Measurements from ENCODE around the gene METTL27. TPM values are rescaled to one million over a fixed set of nuclear protein-coding genes. Genes with fewer than 3 reads are reported as not detected.
"Not testable (repeated sequence)": the region's sequence is repeated elsewhere in the genome, so short reads cannot be mapped to it uniquely, and the experiment has no call there.

Gene METTL27
- total RNA-seq, 4 donors from 2014 or later, result 2.6 to 29.5 (median 5.1) TPM

GRCh38 chr7:73809467-73809951 is 32.8 kb downstream of the METTL27 start:
- WGBS, 2 donors (ENCODE audit: low coverage in 1 of 2), result 62% methylated on average over 21 of the region's 21 CpGs; no CpG with 5 or more reads in 1 of the 2 donors
- Histone ChIP-seq H3K27me3 (peaks cover 3% of the 10 kb centered on the region), H3K4me1 (peaks cover 5 to 30% (median 17%) of the 10 kb centered on the region in 4 donors), H3K4me3 (no peak overlapping the region), H3K9me3 (no peaks in the 10 kb centered on the region), H3K27ac (peak overlapping the region; percentile 79 to 89 (median 87)), H3K36me3 (no peaks in the 10 kb centered on the region)
- in situ Hi-C loops (cut with MboI; ENCODE audit: low pct_ligation_motif_present in 1 of 4, low pct_unique_long_range_greater_than_20kb in 1 of 4, low sequenced_read_pairs in 3 of 4) (no loop called here), intact Hi-C loops (cut with DNase I; ENCODE audit: low total_unique reads) (no loop called here)
- peak; percentile 91 for DNase-seq
- no peak for TF ChIP-seq EP300 (IDR thresholded peaks at IDR 0.05; ENCODE audit: low read depth)
- TF ChIP-seq POLR2AphosphoS5 (IDR thresholded peaks at IDR 0.05), result peak in 2 of 3 donors; percentile 49 to 76
- peak; percentile 64 for TF ChIP-seq POLR2A (IDR thresholded peaks at IDR 0.05)

- 33 to 54% methylated on average over 4 of the region's 4 CpGs for WGBS, 2 donors (ENCODE audit: low coverage in 1 of 2)
- TF ChIP-seq POLR2AphosphoS5 (IDR thresholded peaks at IDR 0.05), result no peak
- no peak for TF ChIP-seq POLR2A (IDR thresholded peaks at IDR 0.05)
- no peak for TF ChIP-seq EP300 (IDR thresholded peaks at IDR 0.05; ENCODE audit: low read depth)
- TF ChIP-seq CTCF (IDR thresholded peaks at IDR 0.05), result no peak
- H3K27ac ChIP-seq, result peak overlapping the region in 3 of 4 donors; percentile 70 to 88 (median 88)
- no peaks in the 10 kb centered on the region for H3K9me3 ChIP-seq
- no peak overlapping the region for H3K4me3 ChIP-seq
- no peak for DNase-seq
- intact Hi-C loops (cut with DNase I; ENCODE audit: low total_unique reads), result no loop called here
- in situ Hi-C loops (cut with MboI; ENCODE audit: low pct_ligation_motif_present in 1 of 4, low pct_unique_long_range_greater_than_20kb in 1 of 4, low sequenced_read_pairs in 3 of 4), result no loop called here
- no peaks in the 10 kb centered on the region for H3K27me3 ChIP-seq
- H3K36me3 ChIP-seq, result no peaks in the 10 kb centered on the region
- H3K4me1 ChIP-seq, result peaks cover 0 to 32% (median 21%) of the 10 kb centered on the region in 4 donors
These were observed 39.9 kb downstream of the METTL27 start for GRCh38 chr7:73802459-73802858.

DNA sequence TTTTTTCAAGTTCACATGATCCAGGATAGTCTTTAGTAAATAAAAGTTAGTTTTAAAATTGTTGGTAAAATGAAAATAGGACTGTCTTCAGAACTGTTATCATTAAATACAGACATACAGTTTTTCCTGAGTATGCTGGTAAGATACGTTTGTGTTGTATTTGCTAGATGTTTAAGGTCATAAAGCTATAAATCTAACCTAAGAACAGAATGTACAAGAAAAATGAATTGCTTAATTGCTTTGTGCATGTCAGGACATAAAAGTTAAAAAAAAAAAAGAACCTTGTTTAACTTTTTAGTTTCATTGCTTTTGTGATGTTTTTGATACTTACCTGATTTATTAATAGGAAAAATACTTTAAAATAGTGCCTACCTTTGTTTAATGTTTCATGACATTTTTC is 40.7 kb downstream of the METTL27 start:
- Histone ChIP-seq H3K36me3 (no peaks in the 10 kb centered on the region), H3K4me1 (peaks cover 0 to 32% (median 21%) of the 10 kb centered on the region in 4 donors), H3K27me3 (no peaks in the 10 kb centered on the region), H3K27ac (peak overlapping the region; percentile 70 to 88 (median 80)), H3K9me3 (no peaks in the 10 kb centered on the region), H3K4me3 (no peak overlapping the region)
- DNase-seq, result no peak
- in situ Hi-C loops (cut with MboI; ENCODE audit: low pct_ligation_motif_present in 1 of 4, low pct_unique_long_range_greater_than_20kb in 1 of 4, low sequenced_read_pairs in 3 of 4), result no loop called here
- TF ChIP-seq POLR2A (IDR thresholded peaks at IDR 0.05) (no peak), POLR2AphosphoS5 (IDR thresholded peaks at IDR 0.05) (peak in 2 of 3 donors; percentile 62 to 69), CTCF (IDR thresholded peaks at IDR 0.05) (no peak), EP300 (IDR thresholded peaks at IDR 0.05; ENCODE audit: low read depth) (peak; percentile 53)
- WGBS, 2 donors (ENCODE audit: low coverage in 1 of 2), result 23 to 39% methylated on average over 1 of the region's 1 CpG
- intact Hi-C loops (cut with DNase I; ENCODE audit: low total_unique reads), result no loop called here

DNA sequence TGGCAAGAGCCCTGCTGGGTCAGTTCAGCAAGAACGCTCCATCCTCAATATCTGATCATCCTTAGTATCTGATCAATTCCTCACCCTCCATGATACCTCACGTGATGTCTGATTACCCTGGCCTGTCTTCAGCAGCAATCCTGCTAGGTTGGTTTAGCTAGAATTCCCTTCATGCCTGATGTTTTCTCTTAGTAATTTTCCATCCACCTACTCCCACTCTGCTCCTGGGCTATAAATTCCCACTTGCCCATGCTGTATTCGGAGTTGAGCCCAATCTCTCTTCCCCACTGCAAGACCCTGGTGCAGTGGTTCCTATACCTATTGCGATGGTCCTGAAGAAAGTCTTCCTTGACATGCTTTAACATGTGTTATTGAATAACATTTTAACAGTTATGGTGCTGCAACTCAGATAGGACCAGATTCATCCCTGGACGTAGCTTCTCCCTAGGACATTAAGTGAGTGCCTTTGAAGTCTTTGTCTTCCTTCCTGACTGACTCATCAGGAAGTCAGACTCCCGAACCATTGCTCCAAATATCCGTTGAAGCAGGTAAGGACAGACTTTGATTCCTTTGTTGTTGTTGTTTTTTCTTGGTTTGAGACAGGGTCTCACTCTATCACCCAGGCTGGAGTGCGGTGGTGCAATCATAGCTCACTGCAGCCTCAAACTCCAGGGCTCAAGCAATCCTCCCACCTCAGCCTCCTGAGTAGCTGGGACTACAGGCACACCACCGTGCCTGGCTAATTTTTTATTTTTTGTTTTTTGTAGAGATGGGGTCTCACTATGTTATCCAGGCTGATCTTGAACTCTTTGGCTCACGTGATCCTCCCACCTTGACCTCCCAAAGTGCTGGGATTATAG is 42.8 kb downstream of the METTL27 start:
- intact Hi-C loops (cut with DNase I; ENCODE audit: low total_unique reads) (no loop called here), in situ Hi-C loops (cut with MboI; ENCODE audit: low pct_ligation_motif_present in 1 of 4, low pct_unique_long_range_greater_than_20kb in 1 of 4, low sequenced_read_pairs in 3 of 4) (no loop called here)
- Histone ChIP-seq H3K9me3 (no peaks in the 10 kb centered on the region), H3K27me3 (no peaks in the 10 kb centered on the region), H3K4me3 (no peak overlapping the region), H3K27ac (peak overlapping the region; percentile 70 to 88 (median 80)), H3K4me1 (peaks cover under 1 to 34% (median 24%) of the 10 kb centered on the region in 4 donors), H3K36me3 (no peaks in the 10 kb centered on the region)
- DNase-seq, result no peak
- 62 to 70% methylated on average over 4 to 10 of the region's 10 CpGs for WGBS, 2 donors (ENCODE audit: low coverage in 1 of 2)
- TF ChIP-seq CTCF (IDR thresholded peaks at IDR 0.05), result no peak
- peak in 1 of 3 donors; percentile 28 for TF ChIP-seq POLR2AphosphoS5 (IDR thresholded peaks at IDR 0.05)
- no peak for TF ChIP-seq EP300 (IDR thresholded peaks at IDR 0.05; ENCODE audit: low read depth)
- no peak for TF ChIP-seq POLR2A (IDR thresholded peaks at IDR 0.05)

- H3K4me1 ChIP-seq, result peaks cover 5 to 46% (median 34%) of the 10 kb centered on the region in 4 donors
- intact Hi-C loops (cut with DNase I; ENCODE audit: low total_unique reads); DNase-seq; H3K9me3 ChIP-seq; H3K27ac ChIP-seq; H3K27me3 ChIP-seq; in situ Hi-C loops (cut with MboI; ENCODE audit: low pct_ligation_motif_present in 1 of 4, low pct_unique_long_range_greater_than_20kb in 1 of 4, low sequenced_read_pairs in 3 of 4); H3K36me3 ChIP-seq; H3K4me3 ChIP-seq: not testable (repeated sequence)
- WGBS, 2 donors (ENCODE audit: low coverage in 1 of 2), result 97% methylated on average over 19 of the region's 34 CpGs; no CpG with 5 or more reads in 1 of the 2 donors
These were observed 45.1 kb downstream of the METTL27 start for GRCh38 chr7:73797176-73797575.

GRCh38 chr7:73796656-73797055 is 45.7 kb downstream of the METTL27 start:
- H3K27me3 ChIP-seq; intact Hi-C loops (cut with DNase I; ENCODE audit: low total_unique reads); DNase-seq; H3K27ac ChIP-seq; H3K4me3 ChIP-seq; H3K9me3 ChIP-seq; in situ Hi-C loops (cut with MboI; ENCODE audit: low pct_ligation_motif_present in 1 of 4, low pct_unique_long_range_greater_than_20kb in 1 of 4, low sequenced_read_pairs in 3 of 4); H3K36me3 ChIP-seq: not testable (repeated sequence)
- H3K4me1 ChIP-seq, result peaks cover 5 to 47% (median 34%) of the 10 kb centered on the region in 4 donors
- 76% methylated on average over 4 of the region's 6 CpGs; no CpG with 5 or more reads in 1 of the 2 donors for WGBS, 2 donors (ENCODE audit: low coverage in 1 of 2)

- Histone ChIP-seq H3K4me1 (peaks cover 5 to 38% (median 26%) of the 10 kb centered on the region in 4 donors), H3K27ac (peak overlapping the region; percentile 86 to 90 (median 88))
- in situ Hi-C loops (cut with MboI; ENCODE audit: low pct_ligation_motif_present in 1 of 4, low pct_unique_long_range_greater_than_20kb in 1 of 4, low sequenced_read_pairs in 3 of 4); H3K36me3 ChIP-seq; DNase-seq; H3K4me3 ChIP-seq; H3K9me3 ChIP-seq; intact Hi-C loops (cut with DNase I; ENCODE audit: low total_unique reads); H3K27me3 ChIP-seq: not testable (repeated sequence)
These were observed 47.1 kb downstream of the METTL27 start for GRCh38 chr7:73795188-73795587.

Measured in transverse colon (tissue), 4 donors.